GM19395 (cell line): ENCODE measurements around the gene BACE1.
"Not testable (repeated sequence)": the region's sequence is repeated elsewhere in the genome, so short reads cannot be mapped to it uniquely, and the experiment has no call there.

ENCODE experiments used
- ATAC-seq: cut with Tn5 transposase; IDR thresholded peaks from one replicate; pipeline ENCODE4 v1.9.1; 2021; ENCODE audit warnings: mild to moderate bottlenecking, moderate library complexity; ENCODE audit not compliant: unreplicated experiment

Gene BACE1

GRCh38 chr11:117279711-117280376 is 36.2 kb downstream of the BACE1 start:
- ATAC-seq: no peak

DNA sequence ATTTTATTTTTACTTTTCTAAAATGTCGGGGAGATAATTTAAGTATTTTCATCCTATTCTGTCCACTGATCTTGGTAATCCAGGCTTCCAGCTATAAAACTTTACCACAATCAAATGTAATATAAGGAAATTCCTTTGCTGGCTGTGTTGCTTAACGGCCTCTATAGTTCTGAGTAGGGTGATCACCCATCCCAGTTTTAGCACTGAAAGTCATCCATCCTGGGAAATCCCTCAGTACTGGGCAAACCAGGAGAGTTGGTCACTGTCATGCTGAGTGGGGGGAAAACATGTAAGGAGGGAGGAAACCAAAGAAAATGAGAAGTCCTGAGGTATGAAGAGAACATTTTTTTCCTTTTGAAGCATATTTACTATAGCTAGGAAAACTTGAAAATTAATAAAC is 37.7 kb downstream of the BACE1 start:
- ATAC-seq: no peak

- no peak for ATAC-seq
These were observed 42.3 kb downstream of the BACE1 start for GRCh38 chr11:117273550-117274289.

GRCh38 chr11:117272175-117272574 is 43.9 kb downstream of the BACE1 start:
- ATAC-seq: not testable (repeated sequence)

- ATAC-seq: no peak
These were observed 44.8 kb downstream of the BACE1 start for GRCh38 chr11:117271208-117271607.

- no peak for ATAC-seq
These were observed 46.2 kb downstream of the BACE1 start for GRCh38 chr11:117269856-117270255.

DNA sequence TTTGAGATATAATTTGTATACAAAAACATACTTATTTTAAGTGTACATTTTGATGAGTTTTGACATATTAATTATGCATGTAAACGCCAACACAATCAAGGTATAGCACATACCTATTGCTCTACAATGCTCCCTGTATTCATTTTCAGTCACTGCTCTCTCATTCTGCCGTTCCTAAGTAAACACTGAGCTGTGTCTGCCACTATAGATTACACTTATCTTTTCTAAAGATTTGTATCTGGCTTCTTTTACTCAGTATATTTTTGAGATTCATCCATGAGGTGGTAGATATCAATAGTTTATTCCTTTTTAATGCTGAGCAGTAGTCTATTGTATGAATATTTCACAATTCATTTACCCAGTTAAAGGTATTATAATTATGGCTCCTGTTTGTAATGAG is 50.3 kb downstream of the BACE1 start:
- ATAC-seq: no peak

GRCh38 chr11:117264624-117265323 is 51.3 kb downstream of the BACE1 start:
- ATAC-seq: not testable (repeated sequence)

DNA sequence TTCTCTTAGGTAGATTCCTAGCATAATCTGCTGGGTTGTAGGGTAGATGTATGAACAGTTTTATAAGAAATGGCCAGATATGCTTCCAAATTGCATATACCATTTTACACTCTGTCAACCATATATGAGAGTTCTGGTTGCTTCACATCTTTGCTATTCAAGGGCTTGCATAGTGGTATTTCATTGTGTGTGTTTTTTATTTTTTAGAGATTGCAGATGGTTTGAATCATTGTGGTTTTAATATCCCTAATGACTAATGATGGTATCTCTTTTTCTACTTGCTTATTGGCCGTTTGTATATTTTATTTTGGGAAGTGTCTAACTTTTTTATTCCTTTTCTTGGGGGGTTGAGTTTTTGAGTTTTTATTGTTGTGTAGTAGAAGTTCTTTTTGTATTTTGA is 56.6 kb downstream of the BACE1 start:
- ATAC-seq: no peak

GRCh38 chr11:117258576-117258975 is 57.5 kb downstream of the BACE1 start:
- no peak for ATAC-seq

- no peak for ATAC-seq
These were observed 59.5 kb downstream of the BACE1 start for GRCh38 chr11:117256573-117256972.

DNA sequence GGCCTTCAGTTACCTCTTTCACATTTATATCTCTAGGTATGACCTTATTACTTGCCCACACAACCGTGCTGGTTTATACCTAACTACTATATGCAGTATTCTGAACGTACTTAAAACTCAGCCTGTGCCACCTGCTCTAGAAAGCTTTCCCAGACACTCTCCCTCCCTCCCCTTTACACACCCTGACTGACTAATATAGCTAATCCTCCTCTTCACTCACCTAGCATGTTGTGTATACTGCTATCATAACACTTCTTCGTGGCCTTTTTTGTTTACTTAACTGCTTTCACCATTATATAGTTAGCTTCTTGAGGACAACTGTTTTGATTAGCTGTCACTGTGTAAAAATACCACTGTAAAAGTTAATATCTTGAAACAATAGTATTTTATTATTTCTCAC is 60.1 kb downstream of the BACE1 start:
- ATAC-seq: no peak

- ATAC-seq: no peak
These were observed 64.5 kb downstream of the BACE1 start for GRCh38 chr11:117251506-117251905.

DNA sequence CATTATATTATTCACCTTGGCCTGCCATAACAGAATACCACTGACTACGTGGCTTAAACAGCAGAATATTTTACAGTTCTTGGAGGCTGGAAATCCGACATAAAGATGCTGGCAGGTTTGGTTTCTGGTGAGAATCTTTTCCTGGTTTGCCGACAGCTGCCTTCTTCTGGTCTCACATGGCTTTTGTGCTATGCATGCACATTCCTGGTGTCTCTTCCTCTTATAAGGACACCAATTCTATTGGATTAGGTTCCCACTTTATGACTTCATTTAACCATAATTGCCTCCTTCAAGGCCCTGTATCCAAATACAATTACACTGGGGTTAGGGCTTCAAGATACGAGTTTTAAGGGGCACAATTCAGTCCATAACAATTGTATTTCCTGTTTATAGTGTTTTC is 66.5 kb downstream of the BACE1 start:
- ATAC-seq: no peak

GRCh38 chr11:117248341-117248740 is 67.7 kb downstream of the BACE1 start:
- no peak for ATAC-seq

- ATAC-seq: no peak
These were observed 76.8 kb downstream of the BACE1 start for GRCh38 chr11:117239295-117239694.

GRCh38 chr11:117238221-117238620 is 77.8 kb downstream of the BACE1 start:
- no peak for ATAC-seq
